ENCODE results near the gene HTR1B. TPM values are rescaled to one million over a fixed set of nuclear protein-coding genes. Genes with fewer than 3 reads are reported as not detected.

HTR1B gene
- total and polyA plus RNA-seq, 2 of the 4 experiments (the other 2 are of a cell fraction): 0.27 to 0.36 TPM

DNA sequence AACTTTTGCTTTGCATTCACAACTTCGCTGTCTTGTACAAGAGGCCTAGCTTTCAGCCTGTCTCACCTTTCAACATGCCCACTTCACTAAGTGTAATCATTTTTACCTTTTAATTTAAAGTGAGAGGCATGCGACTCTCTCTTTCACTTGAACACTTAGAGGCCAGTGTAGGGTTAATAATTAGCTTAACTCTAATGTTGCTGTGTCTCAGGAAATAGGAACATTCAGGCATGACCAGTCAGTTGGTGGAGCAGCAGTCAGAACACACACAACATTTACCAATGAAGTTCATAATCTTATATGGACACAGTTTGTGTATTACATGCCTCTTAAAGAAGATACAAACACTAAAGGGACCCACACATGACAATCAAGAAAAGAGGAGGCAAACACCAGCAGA lies 47.6 kb downstream of the HTR1B start:
- CTCF ChIA-PET: no interaction called here
- H2BK5ac ChIP-seq (ENCODE audit: low read depth, low read length, poor library complexity, severe bottlenecking): no peak overlapping the region
- no peak overlapping the region for H2AK9ac ChIP-seq (replicated peaks; ENCODE audit: low read depth, low read length, poor library complexity)
- H2BK20ac ChIP-seq (ENCODE audit: low read depth, low read length): no peak overlapping the region
- H3K4me2 ChIP-seq (ENCODE audit: low read depth, low read length): no peak overlapping the region
- H3K27me3 ChIP-seq (ENCODE audit: control insufficient read depth, insufficient read depth, low read length): no peaks in the 10 kb centered on the region
- H3K4me3 ChIP-seq (ENCODE audit: insufficient read depth, low read depth, low read length): no peak overlapping the region
- H3K79me1 ChIP-seq (ENCODE audit: low read depth in 1 of 2, low read length in 2 of 2): no peaks in the 10 kb centered on the region
- no CpG with 5 or more reads among the region's 2 CpGs for WGBS, 2 experiments (ENCODE audit: extremely low coverage in 2 of 2, insufficient read length in 1 of 2)
- no peak overlapping the region for H4K5ac ChIP-seq (ENCODE audit: low read depth, low read length)
- H2AK5ac ChIP-seq (ENCODE audit: low read depth, low read length): no peak overlapping the region
- POLR2A ChIA-PET (ENCODE audit: unreplicated experiment): no interaction called here
- no peak overlapping the region for H2AFZ ChIP-seq (replicated peaks; ENCODE audit: low read length, poor library complexity)
- no peak overlapping the region for H3K9ac ChIP-seq (ENCODE audit: low read depth, low read length)
- H3K4ac ChIP-seq (ENCODE audit: low read depth, low read length): no peak overlapping the region
- H2BK120ac ChIP-seq (ENCODE audit: low read depth, low read length): no peak overlapping the region
- no peaks in the 10 kb centered on the region for H3K9me1 ChIP-seq (ENCODE audit: insufficient read depth, low read length)
- no peaks in the 10 kb centered on the region for H3K4me1 ChIP-seq (ENCODE audit: control insufficient read depth, insufficient read depth, low read length)
- H3K9me3 ChIP-seq (ENCODE audit: control insufficient read depth, insufficient read depth, low read length): no peaks in the 10 kb centered on the region
- H3K23ac ChIP-seq (ENCODE audit: low read depth, low read length): no peak overlapping the region
- H3K14ac ChIP-seq (replicated peaks; ENCODE audit: low read depth, low read length): no peak overlapping the region; the same call in 1 of the 2 replicates
- no peaks in the 10 kb centered on the region for H3K36me3 ChIP-seq (ENCODE audit: control insufficient read depth, insufficient read depth, low read length)
- dilution Hi-C loops (cut with HindIII; ENCODE audit: low sequenced_read_pairs, unreplicated experiment) (no loop called here), in situ Hi-C loops (cut with MboI; ENCODE audit: low sequenced_read_pairs) (no loop called here), intact Hi-C loops (cut with micrococcal nuclease) (no loop called here)
- DNase-seq (no peak), ATAC-seq (ENCODE audit: low read depth) (no peak)
- H2BK15ac ChIP-seq (ENCODE audit: low read depth, low read length): no peak overlapping the region
- no peak overlapping the region for H3K27ac ChIP-seq (ENCODE audit: insufficient read depth, low read length)
- no TSS peak for BruUV-seq (replicated peaks)
- no peaks in the 10 kb centered on the region for H4K20me1 ChIP-seq (ENCODE audit: insufficient read depth, low read length)
- no peak overlapping the region for H4K91ac ChIP-seq (ENCODE audit: insufficient read depth, low read depth, low read length)
- no peak overlapping the region for H3K56ac ChIP-seq (ENCODE audit: extremely low read depth, insufficient read depth, low read length)
- H3K18ac ChIP-seq (ENCODE audit: low read depth, low read length): no peak overlapping the region
- TF ChIP-seq NFE2L2 (IDR thresholded peaks at IDR 0.05; ENCODE audit: low read depth, low read length): no peak
- TF ChIP-seq, protein P1, sequence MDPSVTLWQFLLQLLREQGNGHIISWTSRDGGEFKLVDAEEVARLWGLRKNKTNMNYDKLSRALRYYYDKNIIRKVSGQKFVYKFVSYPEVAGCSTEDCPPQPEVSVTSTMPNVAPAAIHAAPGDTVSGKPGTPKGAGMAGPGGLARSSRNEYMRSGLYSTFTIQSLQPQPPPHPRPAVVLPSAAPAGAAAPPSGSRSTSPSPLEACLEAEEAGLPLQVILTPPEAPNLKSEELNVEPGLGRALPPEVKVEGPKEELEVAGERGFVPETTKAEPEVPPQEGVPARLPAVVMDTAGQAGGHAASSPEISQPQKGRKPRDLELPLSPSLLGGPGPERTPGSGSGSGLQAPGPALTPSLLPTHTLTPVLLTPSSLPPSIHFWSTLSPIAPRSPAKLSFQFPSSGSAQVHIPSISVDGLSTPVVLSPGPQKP (IDR thresholded peaks at IDR 0.05; ENCODE audit: borderline replicate concordance, low read depth, low read length): no peak
- TF ChIP-seq, protein P2, sequence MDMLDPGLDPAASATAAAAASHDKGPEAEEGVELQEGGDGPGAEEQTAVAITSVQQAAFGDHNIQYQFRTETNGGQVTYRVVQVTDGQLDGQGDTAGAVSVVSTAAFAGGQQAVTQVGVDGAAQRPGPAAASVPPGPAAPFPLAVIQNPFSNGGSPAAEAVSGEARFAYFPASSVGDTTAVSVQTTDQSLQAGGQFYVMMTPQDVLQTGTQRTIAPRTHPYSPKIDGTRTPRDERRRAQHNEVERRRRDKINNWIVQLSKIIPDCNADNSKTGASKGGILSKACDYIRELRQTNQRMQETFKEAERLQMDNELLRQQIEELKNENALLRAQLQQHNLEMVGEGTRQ (IDR thresholded peaks at IDR 0.05; ENCODE audit: low read depth, low read length): no peak
- H4K8ac ChIP-seq (ENCODE audit: low read depth in 2 of 2, low read length in 2 of 2): no peak overlapping the region

Other genes with a start within 250 kb of the HTR1B start
- gene MEI4, start 189.5 kb upstream of the HTR1B start, total RNA-seq (2012; rRNA removed): not detected in 2 replicates
- gene MEI4, start 189.5 kb upstream of the HTR1B start, polyA plus RNA-seq (2012; rRNA removed): not detected in 2 replicates